K562 (cell line): ENCODE data around the gene RAD54L. TPM values are rescaled to one million over a fixed set of nuclear protein-coding genes. Genes with fewer than 3 reads are reported as not detected.
A peak's percentile ranks its signal among the peaks of the same experiment; 100 is the strongest.

ENCODE experiments used
- ASH1L ChIP-seq: fragments of 450-650 bp; IDR thresholded peaks from 2 replicates; pipeline ENCODE4 v1.6.1; 2018; ENCODE audit warnings: borderline replicate concordance, mild to moderate bottlenecking, low read depth; ENCODE audit not compliant: partially characterized antibody
- BDP1 ChIP-seq: IDR thresholded peaks from 3 replicates; pipeline ENCODE4 v1.6.1; 2011; ENCODE audit not compliant: insufficient read length, insufficient read depth
- CBFA2T2 ChIP-seq: fragments of 450-650 bp; conservative IDR thresholded peaks from 2 replicates; pipeline ENCODE4 v1.6.1; 2017; ENCODE audit warnings: mild to moderate bottlenecking
- CHD4 ChIP-seq: fragments of 200-600 bp; sonication (generic); IDR thresholded peaks from 3 replicates; pipeline ENCODE4 v1.6.1; 2012; ENCODE audit warnings: low read depth, mild to moderate bottlenecking, mixed read lengths, low read length, inconsistent platforms; ENCODE audit not compliant: insufficient read depth, insufficient replicate concordance, poor library complexity, severe bottlenecking
- E2F8 ChIP-seq: fragments of 450-650 bp; IDR thresholded peaks from 2 replicates; pipeline ENCODE4 v1.7.1; 2018; ENCODE audit warnings: mild to moderate bottlenecking, low read depth; ENCODE audit not compliant: partially characterized antibody
- HINFP ChIP-seq: fragments of 450-650 bp; conservative IDR thresholded peaks from 2 replicates; pipeline ENCODE4 v1.6.1; 2016; ENCODE audit warnings: missing genetic modification characterization, low read depth, mild to moderate bottlenecking, control low read depth, missing compliant biosample characterization
- HNRNPL ChIP-seq: fragments of 200-400 bp; formaldehyde crosslinking; IDR thresholded peaks from 2 replicates; pipeline ENCODE4 v1.6.1; 2017; ENCODE audit warnings: low read depth, mild to moderate bottlenecking, low read length
- KAT2B ChIP-seq: IDR thresholded peaks from one replicate; pipeline ENCODE4 v1.6.1; 2012; ENCODE audit warnings: low read depth, mild to moderate bottlenecking, control low read depth, inconsistent platforms, low read length, moderate library complexity
- NONO ChIP-seq, 2 experiments: fragments of 200-400 bp in 1 of 2; fragments of 450-650 bp in 1 of 2; formaldehyde crosslinking in 1 of 2; IDR thresholded peaks; 2 replicates each; pipeline ENCODE4 v1.6.1; 2017; ENCODE audit warnings: low read depth in 2 of 2, mild to moderate bottlenecking in 2 of 2, moderate library complexity in 2 of 2, low read length in 1 of 2
- PBX2 ChIP-seq, 2 experiments: IDR thresholded peaks in 1 of 2; conservative IDR thresholded peaks in 1 of 2; 2 replicates each; pipeline ENCODE4 v1.6.1; 2016; ENCODE audit warnings: low read depth in 2 of 2, mild to moderate bottlenecking in 1 of 2, missing compliant biosample characterization in 1 of 2, missing genetic modification characterization in 1 of 2, moderate library complexity in 1 of 2
- PHB ChIP-seq: fragments of 250-450 bp; sonication (Bioruptor Pico); IDR thresholded peaks from 2 replicates; pipeline ENCODE4 v1.5.0; 2021
- RB1 ChIP-seq: fragments of 450-650 bp; IDR thresholded peaks from 2 replicates; pipeline ENCODE4 v1.6.1; 2017; ENCODE audit warnings: low read depth, mild to moderate bottlenecking
- RBM17 ChIP-seq: fragments of 200-400 bp; formaldehyde crosslinking; IDR thresholded peaks from 2 replicates; pipeline ENCODE4 v1.6.1; 2017; ENCODE audit warnings: low read depth, mild to moderate bottlenecking, low read length, borderline replicate concordance
- SMAD3 ChIP-seq: fragments of 450-650 bp; formaldehyde crosslinking; conservative IDR thresholded peaks from 2 replicates; pipeline ENCODE4 v1.4.0; 2020; ENCODE audit warnings: mild to moderate bottlenecking
- SMARCA4 ChIP-seq: fragments of 450-650 bp; IDR thresholded peaks from 2 replicates; pipeline ENCODE4 v1.6.1; 2016
- SP1 ChIP-seq: sonication (generic); formaldehyde crosslinking; IDR thresholded peaks from 2 replicates; pipeline ENCODE4 v1.8.1; 2022; ENCODE audit warnings: mild to moderate bottlenecking, missing genetic modification reagents
- U2AF2 ChIP-seq: fragments of 200-400 bp; formaldehyde crosslinking; optimal IDR thresholded peaks from 2 replicates; pipeline ENCODE3; 2017; ENCODE audit warnings: low read depth, mild to moderate bottlenecking, low read length
- XRCC4 ChIP-seq: IDR thresholded peaks from one replicate; pipeline ENCODE4 v1.6.1; 2011; ENCODE audit not compliant: insufficient read depth, insufficient read length; ENCODE audit errors: extremely low read depth
- ZFPM2 ChIP-seq: fragments of 250-450 bp; sonication (Bioruptor Pico); IDR thresholded peaks from 2 replicates; pipeline ENCODE4 v1.5.1; 2022; ENCODE audit warnings: mild to moderate bottlenecking
- ZNF146 ChIP-seq: IDR thresholded peaks from one replicate; pipeline ENCODE4 v1.6.1; 2018; ENCODE audit warnings: missing compliant biosample characterization; ENCODE audit not compliant: unreplicated experiment
- ZNF79 ChIP-seq: fragments of 250-450 bp; sonication (Bioruptor Pico); IDR thresholded peaks from 2 replicates; pipeline ENCODE4 v1.4.0; 2020; ENCODE audit warnings: low read depth, mild to moderate bottlenecking, moderate library complexity
- polyA plus RNA-seq, 8 experiments: library from polyadenylated mRNA; depleted of rRNA in 4 of 8; stranded (reverse) in 5 of 8; unstranded in 3 of 8; fragments of >200 nt; fragmentation: Nextera tagmentation in 2 of 8; fragmentation: Illumina TruSeq in 1 of 8; extraction: Ambion mirVana in 2 of 8; extraction: Trizol in 1 of 8; gene quantifications; 2 replicates each; pipeline versions ENCODE4 v1.2.1 to v1.2.3, GENCODE V29; 2011 to 2014; ENCODE audit warnings: inconsistent platforms in 1 of 8, missing spikeins in 1 of 8
- total RNA-seq, 7 experiments: library from RNA; depleted of rRNA in 6 of 7; stranded (reverse); fragments of >200 nt in 6 of 7; fragmentation: Illumina TruSeq in 2 of 7; extraction: Trizol in 2 of 7; gene quantifications; 2 replicates each; pipeline versions ENCODE4 v1.2.1 to v1.2.3, GENCODE V29; 2011 to 2021; ENCODE audit warnings: low replicate concordance in 1 of 7

The RAD54L gene
- total and polyA plus RNA-seq, 9 of the 15 experiments (the other 6 are each of a cell fraction or from before 2014, with no cell fraction given) = 17.9 to 92.3 (median 37.5) TPM

GRCh38 chr1:46298387-46298786 lies 50.8 kb downstream of the RAD54L start (continued):
- TF ChIP-seq CBFA2T2 (peak; percentile 7; the same call in 1 of the 2 replicates), ASH1L (no peak), SP1 (CRISPR knock-in tag) (no peak), SMARCA4 (0 out of 2 replicates have a peak, but pooled peaks have one; percentile 23), E2F8 (peak; percentile 23), PBX2 (CRISPR knock-in tag; IDR thresholded peaks at IDR 0.05; ENCODE audit: low read depth) (no peak), PBX2 (tag; conservative IDR thresholded peaks at IDR 0.05; ENCODE audit: low read depth) (peak; percentile 44; the same call in 1 of the 2 replicates), BDP1 (no peak), HNRNPL (no peak), CHD4 (no peak), RB1 (no peak), SMAD3 (no peak), XRCC4 (no peak), NONO (IDR thresholded peaks at IDR 0.05; ENCODE audit: low read depth in 2 of 2, low read length in 1 of 2) (no peak), ZFPM2 (CRISPR knock-in tag) (no peak), KAT2B (no peak), ZNF146 (CRISPR knock-in tag) (no peak), RBM17 (no peak), PHB (CRISPR knock-in tag) (no peak), ZNF79 (CRISPR knock-in tag) (no peak), U2AF2 (no peak), HINFP (tag) (no peak)
